GM12872 (cell line): ENCODE measurements around the gene FUT2.

Experiments used
- TF ChIP-seq, protein P1 (sequence below): IDR thresholded peaks from 3 replicates; pipeline ENCODE4 v1.5.1; 2011; ENCODE audit warnings: low read depth, mild to moderate bottlenecking, low read length, moderate library complexity; ENCODE audit not compliant: insufficient read depth

The FUT2 gene

DNA sequence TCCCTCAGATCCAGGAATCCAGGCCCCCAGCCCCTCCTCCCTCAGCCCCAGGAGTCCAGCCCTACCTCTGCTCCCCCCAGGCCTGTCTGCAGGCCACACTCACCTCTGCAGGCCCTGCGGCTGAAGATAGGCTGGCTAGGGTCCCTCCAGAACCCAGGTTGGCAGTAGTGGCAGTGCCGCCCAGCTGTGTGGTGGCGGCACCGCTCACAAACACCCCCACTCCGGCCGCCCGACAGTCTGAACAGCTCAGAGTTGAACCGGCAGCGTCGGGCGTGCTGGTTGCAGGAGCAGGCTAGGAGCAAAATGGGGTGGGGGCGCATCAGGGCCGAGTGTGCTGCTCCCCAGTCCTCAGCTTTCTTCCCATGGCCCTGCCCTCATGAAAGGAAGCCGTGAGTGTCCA lies 31.3 kb upstream of the FUT2 start:
- TF ChIP-seq, protein P1, sequence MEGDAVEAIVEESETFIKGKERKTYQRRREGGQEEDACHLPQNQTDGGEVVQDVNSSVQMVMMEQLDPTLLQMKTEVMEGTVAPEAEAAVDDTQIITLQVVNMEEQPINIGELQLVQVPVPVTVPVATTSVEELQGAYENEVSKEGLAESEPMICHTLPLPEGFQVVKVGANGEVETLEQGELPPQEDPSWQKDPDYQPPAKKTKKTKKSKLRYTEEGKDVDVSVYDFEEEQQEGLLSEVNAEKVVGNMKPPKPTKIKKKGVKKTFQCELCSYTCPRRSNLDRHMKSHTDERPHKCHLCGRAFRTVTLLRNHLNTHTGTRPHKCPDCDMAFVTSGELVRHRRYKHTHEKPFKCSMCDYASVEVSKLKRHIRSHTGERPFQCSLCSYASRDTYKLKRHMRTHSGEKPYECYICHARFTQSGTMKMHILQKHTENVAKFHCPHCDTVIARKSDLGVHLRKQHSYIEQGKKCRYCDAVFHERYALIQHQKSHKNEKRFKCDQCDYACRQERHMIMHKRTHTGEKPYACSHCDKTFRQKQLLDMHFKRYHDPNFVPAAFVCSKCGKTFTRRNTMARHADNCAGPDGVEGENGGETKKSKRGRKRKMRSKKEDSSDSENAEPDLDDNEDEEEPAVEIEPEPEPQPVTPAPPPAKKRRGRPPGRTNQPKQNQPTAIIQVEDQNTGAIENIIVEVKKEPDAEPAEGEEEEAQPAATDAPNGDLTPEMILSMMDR, result no peak

DNA sequence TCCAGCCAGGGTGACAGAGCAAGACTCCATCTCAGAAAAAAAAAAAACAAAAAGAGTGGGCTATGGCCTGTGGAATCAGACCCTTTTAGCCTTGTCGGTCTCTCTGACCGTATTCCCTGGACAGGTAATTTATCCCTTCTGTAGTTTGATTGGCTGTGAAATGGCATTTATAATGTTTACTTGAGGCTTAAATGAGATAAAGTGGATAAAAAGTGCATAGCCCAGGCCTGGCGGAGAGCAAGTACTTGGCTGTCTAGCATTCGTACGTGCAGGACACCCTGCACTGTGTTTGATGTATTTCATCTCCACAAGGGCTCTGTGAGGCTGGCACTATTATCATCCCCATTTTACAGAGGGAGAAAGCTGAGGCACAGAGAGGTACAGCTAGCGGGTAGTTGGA lies 30.0 kb upstream of the FUT2 start:
- TF ChIP-seq, protein P1, result no peak

DNA sequence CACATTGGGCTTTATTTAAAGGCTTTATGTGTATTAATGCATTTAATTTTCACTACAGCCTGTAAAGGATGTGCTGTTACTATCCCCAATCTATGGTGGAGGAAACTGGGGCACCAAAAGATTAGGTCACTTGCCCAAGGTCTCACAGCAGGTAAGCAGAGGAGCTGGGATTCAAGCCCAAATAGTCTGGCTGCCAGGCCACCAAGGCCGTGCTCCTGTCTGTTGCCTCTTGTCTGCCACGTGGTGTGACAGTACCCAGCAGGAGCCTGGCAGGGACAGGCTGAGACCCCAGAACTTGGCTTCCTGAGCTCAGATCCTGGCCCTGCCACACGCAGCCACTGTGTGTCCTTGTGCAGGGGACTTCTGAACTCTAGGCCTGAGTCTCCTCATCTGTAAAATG lies 27.4 kb upstream of the FUT2 start:
- TF ChIP-seq, protein P1, result no peak

DNA sequence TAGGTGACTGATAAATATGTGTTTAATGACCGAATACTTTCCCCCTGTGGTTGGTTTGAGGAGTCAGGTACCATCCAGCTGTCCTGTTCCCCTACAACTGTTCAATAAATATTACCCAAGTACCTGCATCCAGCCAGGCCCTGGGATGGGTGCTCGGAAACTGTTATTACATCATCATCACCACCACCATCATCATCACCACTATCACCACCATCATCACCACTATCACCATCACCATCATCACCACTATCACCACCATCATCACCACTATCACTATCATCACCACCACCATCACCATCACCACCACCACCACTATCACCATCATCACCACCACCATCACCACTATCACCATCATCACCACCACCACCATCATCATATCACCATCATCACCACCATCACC lies 27.0 kb upstream of the FUT2 start:
- TF ChIP-seq, protein P1, result no peak

DNA sequence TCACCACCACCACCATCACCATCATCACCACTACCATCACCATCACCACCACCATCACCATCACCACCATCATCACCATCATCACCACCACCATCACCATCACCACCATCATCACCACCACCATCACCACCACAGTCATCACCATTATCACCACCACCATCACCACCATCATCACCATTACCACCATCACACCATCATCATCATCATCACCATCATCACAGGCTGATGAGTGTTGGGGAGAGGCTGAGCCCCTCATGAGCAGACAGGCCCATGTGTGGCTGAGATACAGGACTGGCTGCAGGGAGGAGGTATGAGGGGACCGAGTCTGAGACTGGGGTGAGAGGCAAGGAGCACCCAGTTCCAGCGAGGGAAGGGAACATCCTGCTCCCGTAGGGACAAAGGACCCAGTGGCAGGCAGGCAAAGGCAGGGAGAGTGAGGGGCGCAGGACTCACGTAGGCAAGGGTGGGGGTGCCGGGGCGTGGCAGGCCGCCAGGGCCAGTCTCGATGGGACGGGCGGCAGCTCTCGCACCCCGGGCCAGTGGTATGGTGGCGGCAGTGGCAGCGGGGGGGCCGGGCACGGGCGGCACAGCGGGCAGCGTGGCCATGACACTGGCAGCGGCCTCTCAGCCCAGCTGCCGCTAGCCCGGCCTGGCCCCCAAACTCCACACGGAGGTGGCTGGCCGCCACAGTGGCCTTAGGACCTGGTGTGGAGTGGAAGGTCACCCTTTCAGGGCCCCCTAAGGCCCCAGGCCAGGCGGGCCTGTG lies 25.7 kb upstream of the FUT2 start:
- TF ChIP-seq, protein P1, result no peak

DNA sequence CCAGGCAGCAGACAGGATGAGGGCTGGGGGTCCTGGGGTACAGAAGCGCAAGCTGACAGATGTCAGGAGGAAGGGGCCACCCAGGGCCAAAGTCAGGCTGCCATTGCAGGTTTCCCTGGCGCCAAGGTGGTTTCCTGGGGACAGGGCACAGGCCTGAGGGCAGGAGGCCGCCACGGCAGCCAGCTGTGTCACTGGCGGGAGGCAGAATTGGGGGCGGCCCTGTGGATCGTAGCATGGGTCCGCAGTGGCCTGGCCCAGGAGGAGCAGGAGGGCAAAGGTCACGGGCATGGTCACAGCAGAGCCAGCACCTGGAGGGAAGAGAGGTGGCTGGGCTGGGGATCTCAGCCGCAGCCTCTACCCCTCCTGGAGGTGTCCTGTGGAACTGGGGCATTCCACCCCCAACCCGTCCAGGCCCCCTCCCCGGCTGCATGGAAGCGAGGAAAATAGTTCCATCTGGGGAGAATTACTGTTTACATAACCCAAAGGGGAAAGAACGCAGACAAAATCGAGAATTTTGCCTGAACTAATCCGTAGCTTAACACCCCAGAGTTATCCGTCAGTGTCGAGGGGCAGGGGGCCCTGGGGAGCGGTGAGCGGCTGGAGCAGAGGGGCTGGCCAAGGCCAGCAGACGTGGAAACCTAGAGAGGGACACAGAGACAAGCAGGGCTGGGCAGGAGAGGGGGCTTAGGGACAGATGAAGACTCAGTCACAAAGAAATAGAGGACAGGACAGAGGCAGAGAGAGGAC lies 24.9 kb upstream of the FUT2 start:
- TF ChIP-seq, protein P1, result no peak

DNA sequence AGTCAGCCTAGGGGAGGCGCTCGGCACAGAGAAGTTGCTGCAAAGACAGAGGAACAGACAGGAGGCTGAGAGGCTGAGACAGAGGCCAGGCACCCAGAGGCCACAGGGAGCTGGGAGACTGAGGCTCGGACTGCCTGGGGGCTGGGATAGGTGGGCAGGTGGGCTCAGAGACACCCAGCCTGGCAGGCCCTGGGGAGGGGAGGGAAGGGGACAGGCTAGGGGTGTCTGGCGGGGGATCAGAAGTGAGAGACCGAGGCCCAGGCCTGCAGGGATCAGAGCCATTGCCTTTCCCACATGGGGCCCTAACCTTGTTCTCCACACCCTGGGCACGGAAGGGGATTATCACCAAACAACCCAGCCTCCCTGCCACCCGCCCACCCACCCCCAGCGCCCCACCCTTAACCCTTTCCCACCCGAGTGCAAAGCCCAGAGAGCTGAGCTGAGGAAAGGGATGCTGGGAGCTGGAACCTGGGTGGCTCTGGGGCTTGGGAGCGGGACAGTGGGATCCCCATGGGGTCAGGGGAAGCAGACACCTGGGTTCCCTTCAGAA lies 24.2 kb upstream of the FUT2 start:
- TF ChIP-seq, protein P1, result no peak
